Islet precursor cell (in vitro differentiated cells): Measurements from ENCODE around the gene INKA1.
"Not testable (repeated sequence)": the region's sequence is repeated elsewhere in the genome, so short reads cannot be mapped to it uniquely, and the experiment has no call there.

Experiments
- DNase-seq: peaks from one replicate; pipeline ENCODE4 v3.0.0-alpha.2; 2018

INKA1 gene

GRCh38 chr3:49802719-49803464 lies at the start of gene INKA1:
INKA1 (plus strand) TSS chr3:49803261; CDS start chr3:49803393, 132 bp downstream.
- peak; percentile 91 for DNase-seq

DNA sequence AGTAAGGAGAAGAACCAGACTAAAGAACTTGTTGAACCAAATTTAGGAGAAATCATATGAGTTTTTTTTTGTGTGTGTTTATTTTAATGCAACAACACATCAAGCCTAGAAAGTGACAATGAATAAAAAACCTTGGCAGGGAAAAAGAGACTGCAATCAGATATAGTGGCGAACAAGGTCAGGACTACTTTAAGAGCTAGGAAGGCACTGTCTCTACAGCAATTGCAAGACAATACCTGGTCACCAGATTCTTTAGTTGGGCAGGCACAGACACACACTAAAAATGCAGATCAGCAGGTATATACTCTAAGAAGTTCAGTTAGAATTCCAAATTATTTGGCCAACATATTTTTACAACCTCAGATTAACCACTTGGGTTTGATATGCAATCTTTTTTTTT lies 48.5 kb upstream of the INKA1 start:
- no peak for DNase-seq

- DNase-seq = no peak
Observed at GRCh38 chr3:49756036-49756435, 47.0 kb upstream of the INKA1 start.

- no peak for DNase-seq
Observed at GRCh38 chr3:49757197-49757596, 45.9 kb upstream of the INKA1 start.

DNA sequence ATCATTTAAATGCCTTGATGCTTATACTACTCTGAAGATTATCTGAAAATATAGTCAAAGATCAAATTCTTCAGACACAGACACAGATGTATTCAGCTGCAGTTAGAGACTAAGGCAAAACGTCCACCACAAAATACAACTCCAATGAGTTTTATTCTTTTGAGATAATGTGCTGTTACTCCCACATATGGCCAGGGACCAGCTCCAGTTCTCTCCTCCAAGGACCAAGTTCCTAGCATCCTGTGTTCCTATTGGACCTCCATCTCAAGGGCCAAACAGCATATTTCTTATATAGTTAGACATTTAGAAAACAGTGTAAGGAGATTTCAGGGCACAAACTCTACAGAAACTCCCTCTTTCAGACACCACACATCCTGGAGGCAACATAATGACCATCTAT lies 43.8 kb upstream of the INKA1 start:
- no peak for DNase-seq

- DNase-seq = no peak
Observed at GRCh38 chr3:49761661-49762060, 41.4 kb upstream of the INKA1 start.

DNA sequence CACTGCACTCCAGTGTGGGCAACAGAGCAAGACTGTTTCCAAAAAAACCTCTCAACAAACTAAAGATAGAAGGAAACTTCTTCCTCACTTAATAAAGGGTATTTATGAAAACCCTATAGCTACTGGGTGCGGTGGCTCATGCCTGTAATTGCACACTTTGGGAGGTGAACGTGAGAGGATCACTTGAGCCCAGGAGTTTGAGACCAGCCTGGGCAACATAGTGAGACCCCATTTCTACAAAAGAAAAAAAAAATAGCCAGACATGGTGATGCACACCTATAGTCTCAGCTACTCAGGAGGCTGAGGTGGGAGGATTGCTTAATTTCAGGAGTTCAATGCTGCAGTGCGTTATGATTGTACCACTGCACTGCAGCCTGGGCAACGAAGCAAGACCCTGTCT lies 39.1 kb upstream of the INKA1 start:
- no peak for DNase-seq

DNA sequence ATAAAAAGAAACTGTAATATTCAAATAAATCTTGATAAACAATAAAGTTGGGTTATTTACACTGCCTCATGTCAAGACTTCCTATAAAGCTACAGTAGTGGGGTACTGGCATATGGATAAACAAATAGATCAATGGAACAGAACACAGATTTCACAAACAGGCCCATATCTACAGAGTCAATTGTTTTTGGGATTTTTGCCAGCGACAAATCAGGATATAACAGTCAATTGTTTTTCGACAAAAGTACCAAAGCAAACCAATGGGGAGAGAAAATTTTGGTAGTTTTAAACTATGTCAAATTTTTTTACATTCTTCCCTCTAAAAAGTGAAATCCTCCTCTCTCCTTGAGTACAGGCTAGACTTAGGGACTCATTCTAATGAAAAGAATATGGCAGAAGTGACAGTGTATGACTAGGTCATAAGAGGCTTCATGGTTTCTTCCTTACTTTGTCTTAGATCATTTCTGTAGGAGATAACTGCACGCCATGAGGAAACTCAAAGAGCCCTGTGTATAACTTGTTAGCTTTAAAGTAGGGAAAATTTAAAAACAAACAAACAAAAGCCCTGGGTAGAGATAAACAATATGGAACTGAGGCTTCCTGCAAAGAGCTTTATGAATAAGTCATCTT lies 33.7 kb upstream of the INKA1 start:
- no peak for DNase-seq

DNA sequence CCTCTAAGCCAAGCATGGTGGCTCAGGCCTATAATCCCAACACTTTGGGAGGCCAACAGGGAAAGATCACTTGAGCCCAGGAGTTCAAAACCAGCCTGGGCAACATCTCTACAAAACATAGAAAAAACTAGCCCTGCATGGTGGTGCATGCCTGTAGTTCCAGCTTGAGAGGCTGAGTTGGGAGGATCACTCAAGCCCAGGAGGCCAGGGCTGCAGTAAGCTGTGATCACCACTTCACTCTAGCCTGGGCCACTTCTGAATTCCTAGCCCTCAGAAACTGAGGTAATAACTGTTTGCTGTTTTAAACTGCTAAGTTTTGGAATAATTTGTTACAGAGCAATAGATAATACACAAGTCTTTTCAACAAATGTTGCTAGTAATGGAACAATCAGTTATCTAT lies 33.1 kb upstream of the INKA1 start:
- no peak for DNase-seq

- DNase-seq = no peak
Observed at GRCh38 chr3:49771340-49771938, 31.6 kb upstream of the INKA1 start.

- no peak for DNase-seq
Observed at GRCh38 chr3:49772703-49773102, 30.4 kb upstream of the INKA1 start.

DNA sequence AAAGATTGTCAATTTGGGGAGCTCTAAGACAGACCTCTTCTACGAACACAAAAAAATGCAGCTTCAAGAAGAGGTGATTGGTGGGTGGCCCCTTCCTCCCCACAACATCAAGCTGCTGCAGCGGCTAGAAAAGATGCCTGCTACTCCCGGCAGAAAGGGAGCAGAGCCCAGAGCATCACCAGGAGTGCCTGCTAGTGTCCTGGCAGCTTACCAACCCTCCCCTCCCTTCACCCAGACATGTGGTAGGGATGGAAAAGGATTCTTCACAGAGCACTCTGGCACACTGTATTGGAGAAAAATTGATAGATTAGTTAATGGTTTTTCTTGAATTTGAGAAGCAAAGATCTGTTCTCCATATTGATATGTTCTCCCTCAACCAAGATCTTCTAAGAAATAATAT lies 27.5 kb upstream of the INKA1 start:
- no peak for DNase-seq

DNA sequence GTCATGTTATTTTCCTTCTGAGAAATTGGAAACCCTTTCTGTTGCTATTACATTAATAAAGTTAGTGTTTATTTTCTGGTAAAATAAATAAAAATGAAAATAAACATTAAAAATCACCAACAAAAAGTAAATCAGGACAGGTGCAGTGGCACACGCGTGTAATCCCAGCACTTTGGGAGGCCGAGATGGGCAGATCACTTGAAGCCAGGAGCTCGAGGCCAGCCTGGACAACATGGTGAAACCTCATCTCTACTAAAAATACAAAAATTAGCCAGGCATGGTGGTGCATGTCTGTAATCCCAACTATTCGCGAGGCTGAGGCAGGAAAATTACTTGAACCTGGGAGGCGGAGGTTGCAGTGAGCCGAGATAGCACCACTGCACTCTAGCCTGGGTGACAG lies 27.0 kb upstream of the INKA1 start:
- DNase-seq = not testable (repeated sequence)

GRCh38 chr3:49779358-49780079 lies 23.5 kb upstream of the INKA1 start:
- DNase-seq = no peak

DNA sequence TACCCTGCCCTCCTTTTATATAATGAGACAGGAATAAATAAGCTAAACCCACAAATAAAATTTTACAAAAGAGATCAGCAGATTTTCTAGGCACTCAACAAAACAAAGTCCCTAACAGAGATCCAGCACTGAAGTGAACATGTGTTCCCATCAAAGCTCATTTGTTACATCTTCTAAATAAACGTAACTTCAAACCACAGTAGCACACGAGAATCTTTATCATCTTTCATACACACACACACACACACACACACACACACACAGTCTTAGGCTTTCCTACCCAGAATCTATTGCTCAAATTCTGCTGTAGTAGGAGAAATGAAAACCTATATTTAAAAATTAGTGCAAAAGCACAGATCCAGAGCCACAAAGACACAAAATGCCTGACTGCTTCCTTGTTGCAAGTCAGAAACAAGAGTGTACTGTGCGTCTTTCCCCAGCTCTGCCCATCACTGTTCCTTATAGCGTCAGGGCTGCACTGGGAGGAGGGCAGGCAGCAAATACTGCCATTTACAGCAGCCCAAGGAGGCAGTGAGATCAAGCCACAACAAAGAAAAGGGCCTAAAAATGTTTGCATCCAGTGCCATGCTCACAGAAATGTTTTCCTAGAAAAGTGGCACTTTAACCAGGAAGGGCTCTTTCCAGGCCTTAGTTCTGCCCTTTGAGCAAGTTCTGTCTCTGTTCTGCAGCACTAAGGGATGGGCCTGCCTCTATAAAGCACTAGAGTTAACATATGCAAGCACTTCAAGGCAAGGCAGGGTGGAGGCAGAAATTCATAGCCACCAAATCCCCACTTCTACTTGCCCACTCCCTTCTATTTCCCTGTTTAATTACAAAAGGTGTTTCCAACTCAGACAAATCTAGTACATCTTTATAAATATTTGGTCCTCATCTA lies 22.7 kb upstream of the INKA1 start:
- DNase-seq = no peak

DNA sequence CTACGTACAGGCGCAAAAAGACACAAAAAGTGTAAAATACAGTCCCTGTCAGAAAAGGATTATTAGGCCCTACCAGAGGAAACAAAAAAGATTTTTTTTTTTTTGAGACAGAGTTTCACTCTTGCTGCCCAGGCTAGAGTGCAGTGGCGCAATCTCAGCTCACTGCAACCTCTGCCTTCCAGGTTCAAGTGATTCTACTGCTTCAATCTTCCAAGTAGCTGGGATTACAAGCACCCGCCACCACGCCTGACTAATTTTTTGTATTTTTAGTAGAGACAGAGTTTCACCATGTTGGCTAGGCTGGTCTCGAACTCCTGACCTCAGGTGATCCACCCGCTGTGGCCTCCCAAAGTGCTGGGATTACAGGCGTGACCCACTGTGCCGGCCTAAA lies 22.1 kb upstream of the INKA1 start:
- not testable (repeated sequence) for DNase-seq

DNA sequence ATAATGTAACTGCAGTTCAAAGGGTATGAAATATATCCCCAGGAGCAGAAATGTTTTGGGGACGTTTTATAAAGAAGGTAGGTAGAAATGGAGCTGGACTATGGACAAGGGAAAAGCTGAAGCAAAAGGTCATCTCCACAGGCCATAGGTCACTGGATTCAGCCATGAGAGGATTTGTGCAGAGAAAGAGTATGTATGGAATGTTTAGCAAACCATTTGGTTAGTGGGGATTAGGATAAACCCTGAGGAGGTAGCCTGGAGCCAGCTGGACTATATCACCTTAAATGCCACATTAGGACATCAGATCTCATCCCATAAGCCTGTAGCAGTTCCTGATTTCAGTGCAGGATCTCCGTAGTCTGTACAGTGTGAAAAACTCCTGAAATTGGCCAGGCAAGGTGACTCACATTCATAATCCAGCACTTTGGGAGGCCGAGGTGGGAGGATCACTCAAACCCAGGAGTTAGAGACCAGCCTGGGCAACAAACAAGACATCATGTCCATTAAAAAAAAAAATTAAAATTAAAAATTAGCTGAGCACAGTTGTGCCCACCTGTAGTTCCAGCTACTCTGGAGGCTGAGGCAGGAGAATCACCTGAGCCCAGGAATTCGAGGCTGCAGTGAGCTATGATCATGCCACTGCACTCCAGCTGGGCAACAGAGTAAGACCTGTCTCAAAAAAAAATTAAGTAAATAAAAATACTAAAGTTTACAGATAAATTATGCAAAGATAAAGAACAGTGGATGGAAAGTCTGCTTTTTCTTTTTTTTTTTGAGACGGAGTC lies 21.5 kb upstream of the INKA1 start:
- no peak for DNase-seq

- DNase-seq = not testable (repeated sequence)
Observed at GRCh38 chr3:49782277-49782676, 20.8 kb upstream of the INKA1 start.

DNA sequence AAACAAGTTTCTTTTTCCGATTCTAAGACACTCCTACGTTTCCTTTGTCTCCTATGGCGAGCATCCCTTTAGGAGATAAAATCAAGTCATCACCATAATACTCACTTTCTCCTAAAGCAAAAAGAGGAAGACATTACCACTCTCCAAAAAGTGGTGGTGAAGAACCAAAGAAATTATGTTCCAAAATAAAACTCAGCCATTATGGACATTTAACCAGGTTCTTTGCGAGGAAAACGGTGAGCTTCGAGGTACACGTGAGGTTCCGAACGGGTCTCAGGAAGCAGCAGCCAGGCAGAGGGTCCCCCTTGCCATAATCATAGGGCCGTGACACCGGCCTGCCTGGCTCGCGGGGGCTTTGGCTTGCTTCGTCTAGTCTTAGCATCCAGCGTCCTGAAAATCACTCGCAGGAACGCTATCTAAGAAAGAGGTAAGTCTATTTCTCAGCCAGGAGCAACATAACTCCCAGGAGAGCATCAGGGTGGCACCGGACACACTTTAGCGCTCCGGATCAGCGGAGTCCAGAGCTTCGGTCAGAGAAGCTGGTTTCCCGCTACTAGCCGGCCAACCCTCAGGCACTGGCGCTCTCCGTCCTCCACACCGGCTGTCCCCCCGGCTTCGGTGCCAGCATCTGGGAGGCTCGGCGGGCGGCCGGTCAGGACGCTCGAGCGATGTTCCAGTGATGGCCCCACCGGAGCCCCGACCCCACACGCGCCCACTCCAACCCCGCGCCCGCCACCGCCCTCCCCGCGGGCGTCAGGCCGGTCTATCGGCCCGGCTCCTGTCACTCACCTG lies 17.3 kb upstream of the INKA1 start:
- DNase-seq = no peak

- peak; percentile 100 for DNase-seq
Observed at GRCh38 chr3:49786357-49787181, 16.5 kb upstream of the INKA1 start, which contains the start of gene IP6K1. IP6K1 (minus strand) TSS chr3:49786542; CDS start chr3:49748040, 38,502 bp downstream.
